NCI-H748 (cell line): Measurements from ENCODE around the gene RFWD3.

Experiments used
- DNase-seq: peaks from one replicate; lab custom pipeline; 2025; ENCODE audit not compliant: unreplicated experiment; lab: John Stamatoyannopoulos, UW

Gene RFWD3

DNA sequence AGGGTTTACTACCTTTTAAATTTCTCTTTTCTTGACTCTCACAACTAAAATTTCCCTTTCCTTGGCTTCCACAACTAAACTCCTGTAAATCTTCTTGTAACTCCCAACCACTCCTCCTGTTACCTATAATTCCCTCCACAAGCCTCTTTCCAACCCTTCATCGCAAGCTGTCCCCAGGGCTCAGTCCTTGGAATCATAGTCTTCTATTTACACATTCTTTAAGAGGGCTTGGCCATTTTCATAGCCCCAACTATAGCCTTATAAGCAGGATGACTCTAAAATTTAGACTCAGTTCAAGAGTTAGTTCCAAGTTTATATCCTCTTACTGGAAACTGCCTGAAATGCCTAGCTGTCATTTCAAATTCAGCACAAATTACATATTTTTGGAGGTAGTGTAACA is 83.7 kb downstream of the RFWD3 start:
- DNase-seq, result no peak

DNA sequence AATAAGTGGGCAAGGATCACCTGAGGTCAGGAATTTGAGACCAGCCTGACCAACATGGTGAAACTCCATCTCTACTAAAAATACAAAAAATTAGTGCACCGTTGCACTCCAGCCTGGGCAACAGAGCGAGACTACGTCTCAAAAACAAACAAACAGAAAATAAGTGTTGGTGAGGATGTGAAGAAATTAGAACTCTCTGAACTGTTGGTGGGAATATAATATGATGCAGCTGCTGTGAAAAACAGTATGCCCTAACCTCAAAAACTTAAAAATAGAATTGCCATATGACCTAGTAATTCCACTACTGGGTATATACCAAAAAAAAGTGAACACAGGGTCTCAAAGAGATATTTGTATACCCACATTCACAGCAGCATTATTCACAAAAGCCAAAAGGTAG is 85.8 kb downstream of the RFWD3 start:
- no peak for DNase-seq

DNA sequence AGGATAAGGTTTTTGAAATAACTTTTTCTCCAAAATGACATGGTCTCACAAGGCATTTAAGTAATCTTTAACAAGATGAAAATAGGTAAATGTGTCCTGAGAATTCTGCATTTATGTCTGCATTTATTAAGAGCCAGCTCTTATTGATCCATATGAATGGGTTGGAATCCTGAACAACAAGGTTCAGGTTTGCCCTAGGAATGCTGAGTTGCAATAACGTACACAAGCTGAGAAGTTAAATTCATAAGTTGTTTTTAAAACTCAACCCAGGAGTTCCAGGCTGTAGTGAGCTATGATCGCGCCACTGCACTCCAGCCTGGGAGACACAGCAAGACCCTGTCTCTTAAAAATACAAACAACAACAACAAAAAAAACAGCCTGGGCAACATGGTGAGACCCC is 87.8 kb downstream of the RFWD3 start:
- no peak for DNase-seq

DNA sequence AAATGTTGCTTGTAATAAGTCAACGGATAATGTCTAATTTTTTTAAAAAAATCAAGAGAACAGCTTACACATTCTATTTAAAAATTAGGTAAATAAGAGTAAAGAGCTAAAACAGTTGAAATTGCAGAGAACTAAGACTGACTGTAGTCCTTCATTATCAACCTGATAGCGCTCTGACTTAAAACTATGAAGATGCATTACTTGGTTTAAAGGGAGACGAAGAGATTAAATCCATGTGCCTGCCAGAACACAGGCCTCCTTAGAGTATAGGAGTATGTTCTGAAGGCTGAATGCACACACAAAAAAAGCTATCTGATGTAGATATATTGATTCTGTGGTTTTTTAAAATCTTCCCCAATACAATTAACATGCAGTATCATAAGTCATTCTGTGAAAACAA is 88.2 kb downstream of the RFWD3 start:
- no peak for DNase-seq

DNA sequence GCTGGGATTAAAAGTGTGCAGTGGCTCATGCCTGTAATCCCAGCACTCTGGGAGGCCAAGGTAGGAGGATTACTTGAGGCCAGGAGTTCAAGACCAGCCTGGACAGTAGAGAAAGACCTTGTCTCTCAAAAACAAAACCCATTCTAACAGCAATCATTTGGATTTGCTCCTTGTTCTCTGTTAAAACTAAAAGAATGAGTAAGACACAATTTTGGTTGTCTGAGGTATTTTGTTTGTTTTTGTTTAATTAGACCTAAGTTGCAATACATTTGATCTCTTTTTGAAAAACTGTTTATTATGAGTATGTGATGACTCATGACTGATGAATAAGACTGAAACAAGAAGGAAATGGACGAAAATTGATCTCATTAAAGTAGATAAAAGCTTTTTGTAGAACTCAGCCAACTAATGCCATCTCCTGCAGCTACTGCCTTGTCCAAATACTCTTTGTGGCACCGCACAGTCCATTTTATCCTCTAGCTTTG is 88.8 kb downstream of the RFWD3 start:
- peak; percentile 2 for DNase-seq

DNA sequence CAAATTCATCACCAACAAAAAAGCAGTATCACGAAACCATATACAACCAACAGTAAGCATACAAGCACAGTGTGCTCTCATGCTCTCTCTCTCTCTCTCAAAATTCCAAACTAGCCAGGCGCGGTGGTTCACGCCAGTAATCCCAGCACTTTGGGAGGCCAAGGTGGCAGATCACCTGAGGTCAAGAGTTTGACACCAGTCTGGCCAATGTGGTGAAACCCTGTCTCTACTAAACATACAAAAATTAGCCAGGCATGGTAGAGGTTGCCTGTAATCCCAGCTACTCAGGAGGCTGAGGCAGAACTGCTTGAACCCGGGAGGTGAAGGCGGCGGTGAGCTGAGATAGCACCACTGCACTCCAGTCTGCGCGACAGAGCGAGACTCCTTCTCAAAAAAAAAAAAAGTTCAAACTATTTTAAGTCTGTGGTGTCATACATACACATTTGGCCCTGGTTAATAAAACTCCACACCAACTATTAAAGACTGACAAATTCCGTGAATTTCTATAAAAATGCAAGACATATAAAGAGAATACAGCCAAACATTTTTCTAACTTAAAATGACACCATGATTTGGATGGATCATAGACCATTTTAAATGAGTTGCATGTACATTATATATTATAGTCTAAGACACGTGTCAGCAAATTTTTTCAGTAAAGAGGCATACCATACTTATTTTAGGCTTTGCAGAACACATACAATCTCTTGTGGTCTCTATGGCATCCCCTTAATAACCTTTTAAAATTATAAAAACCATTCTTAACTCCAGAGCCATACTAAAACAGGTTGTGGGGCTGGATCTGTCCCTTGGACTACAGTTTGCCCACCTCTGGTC is 90.7 kb downstream of the RFWD3 start:
- no peak for DNase-seq

DNA sequence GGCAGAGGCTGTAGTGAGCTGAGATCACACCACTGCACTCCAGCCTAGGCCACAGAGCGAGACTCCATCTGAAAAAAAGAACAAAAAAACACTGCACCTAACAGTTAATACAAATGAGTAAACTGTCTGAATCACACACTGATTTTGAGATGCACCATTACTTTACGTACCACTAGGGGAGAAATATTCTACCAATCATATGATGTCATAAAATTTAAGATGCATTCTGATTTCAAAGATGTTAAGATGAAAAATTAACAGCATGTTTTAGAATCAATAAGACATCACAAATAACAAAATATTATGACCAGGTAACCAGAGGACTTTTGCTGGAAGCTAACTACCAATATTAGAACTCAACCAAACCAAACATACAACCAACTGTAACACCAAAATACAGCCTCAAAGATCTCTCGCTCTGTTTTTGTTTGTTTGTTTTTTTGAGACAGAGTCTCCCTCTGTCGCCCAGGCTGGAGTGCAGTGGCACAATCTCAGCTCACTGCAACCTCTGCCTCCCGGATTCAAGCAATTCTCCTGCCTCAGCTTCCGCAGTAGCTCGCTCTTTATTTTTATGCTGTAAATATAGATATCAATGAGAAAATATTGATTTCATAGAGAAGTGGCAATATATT is 91.4 kb downstream of the RFWD3 start:
- no peak for DNase-seq

DNA sequence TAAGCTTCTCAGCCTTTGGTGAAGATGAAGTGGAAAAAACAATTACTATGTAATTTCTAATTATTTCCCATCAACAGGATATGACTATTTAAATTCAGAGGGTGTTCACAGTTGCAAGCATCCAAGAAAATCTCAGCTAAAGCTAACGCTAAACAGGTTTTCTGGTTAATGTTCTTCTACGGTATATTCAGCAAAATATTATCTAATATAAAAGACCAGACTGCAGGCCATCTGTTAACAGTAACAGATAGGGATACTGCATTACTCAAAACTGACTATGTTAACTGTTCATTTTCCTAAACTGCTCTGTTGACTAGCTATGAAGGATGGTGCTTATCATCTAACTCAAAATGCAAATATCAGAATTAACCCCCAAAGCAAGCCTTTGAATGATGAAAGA is 92.5 kb downstream of the RFWD3 start:
- no peak for DNase-seq

DNA sequence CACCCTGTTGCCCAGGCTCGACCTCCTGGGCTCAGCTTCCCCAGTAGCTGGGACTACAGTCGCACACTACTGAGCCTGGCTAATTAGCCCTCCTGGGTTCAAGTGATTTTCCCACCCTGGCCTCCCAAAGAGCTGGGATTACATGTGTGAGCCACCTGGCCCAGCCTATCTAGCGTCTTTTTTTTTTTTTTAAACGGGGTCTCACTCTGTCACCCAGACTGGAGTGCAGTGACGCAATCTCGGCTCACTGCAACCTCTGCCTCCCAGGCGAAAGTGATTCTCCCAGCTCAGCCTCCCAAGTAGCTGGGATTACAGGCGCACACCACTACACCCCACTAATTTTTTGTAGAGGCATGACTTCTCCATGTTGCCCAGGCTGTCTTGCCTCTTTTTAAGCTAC is 93.1 kb downstream of the RFWD3 start:
- no peak for DNase-seq
